ENCODE measurements around the gene ANKRD28. TPM values are rescaled to one million over a fixed set of nuclear protein-coding genes. Genes with fewer than 3 reads are reported as not detected.

ANKRD28 gene
- total RNA-seq, 6 experiments from 2014 or later: 16.4 to 32.2 (median 25.7) TPM

- WGBS (ENCODE audit: insufficient coverage, low coverage, low lambda C conversion rate, missing lambda C conversion rate): 90% methylated on average over 5 of the region's 7 CpGs
- DNase-seq (no peak), ATAC-seq (no peak)
- TF ChIP-seq POLR2A (IDR thresholded peaks at IDR 0.05): no peak
- TF ChIP-seq CTCF (IDR thresholded peaks at IDR 0.05): no peak
- intact Hi-C loops (cut with DNase I): no loop called here
- Histone ChIP-seq H3K27me3 (no peaks in the 10 kb centered on the region), H3K9me3 (no peaks in the 10 kb centered on the region), H3K4me1 (peaks cover 0 to 4% (median 0%) of the 10 kb centered on the region in 4 donors), H3K4me3 (no peak overlapping the region), H3K27ac (no peak overlapping the region), H3K36me3 (no peaks in the 10 kb centered on the region)
Measured at GRCh38 chr3:15823092-15823491, 25.3 kb upstream of the ANKRD28 start.

DNA sequence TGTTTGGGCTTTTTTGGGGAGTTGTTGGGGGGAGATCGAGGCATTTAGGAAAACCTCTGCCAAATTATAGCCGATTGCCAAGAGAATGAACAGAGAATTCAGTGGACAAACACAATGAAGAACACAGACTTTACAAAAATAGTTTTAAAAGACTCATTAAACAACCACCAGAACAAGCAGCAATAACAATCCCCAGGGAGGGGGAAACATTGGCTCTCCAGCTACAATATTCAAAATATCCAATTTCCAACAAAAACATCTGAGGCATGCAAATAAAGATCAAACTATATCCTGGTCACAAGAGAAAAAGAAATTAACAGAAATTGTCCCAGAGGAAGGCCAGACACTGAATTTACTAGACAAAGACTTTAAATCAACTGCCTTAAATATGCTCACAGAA is 24.5 kb upstream of the ANKRD28 start:
- DNase-seq: no peak
- Histone ChIP-seq H3K36me3 (no peaks in the 10 kb centered on the region), H3K4me3 (no peak overlapping the region), H3K9me3 (no peaks in the 10 kb centered on the region), H3K27me3 (no peaks in the 10 kb centered on the region), H3K27ac (no peak overlapping the region), H3K4me1 (peaks cover 0 to 1% (median 0%) of the 10 kb centered on the region in 4 donors)
- intact Hi-C loops (cut with DNase I): no loop called here
- TF ChIP-seq POLR2A (IDR thresholded peaks at IDR 0.05): no peak
- WGBS (ENCODE audit: insufficient coverage, low coverage, low lambda C conversion rate, missing lambda C conversion rate): 87% methylated on average over 2 of the region's 2 CpGs
- ATAC-seq: no peak

DNA sequence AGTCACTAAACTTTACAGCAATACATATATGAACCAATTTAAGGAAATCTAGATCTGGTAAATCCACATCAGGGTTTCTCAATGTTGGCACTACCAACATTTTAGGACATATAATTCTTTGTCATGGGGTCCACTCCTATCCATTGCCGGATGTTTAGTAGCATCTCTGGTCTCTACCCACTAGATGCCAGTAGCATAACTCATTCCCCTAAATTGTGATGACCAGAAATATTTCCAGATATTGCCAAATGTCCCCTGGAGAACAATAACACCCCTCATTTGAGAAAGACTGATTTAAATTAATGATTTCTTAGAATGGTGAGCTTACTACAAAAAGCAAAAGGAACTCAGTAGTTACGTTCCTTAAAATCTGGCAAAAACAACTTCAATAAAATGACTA is 23.1 kb upstream of the ANKRD28 start:
- no peak for TF ChIP-seq CTCF (IDR thresholded peaks at IDR 0.05)
- no peak for TF ChIP-seq POLR2A (IDR thresholded peaks at IDR 0.05)
- H3K4me1 ChIP-seq: peaks cover 0 to 11% (median under 1%) of the 10 kb centered on the region in 4 donors
- H3K9me3 ChIP-seq: no peaks in the 10 kb centered on the region
- no peak overlapping the region for H3K4me3 ChIP-seq
- H3K27me3 ChIP-seq: no peaks in the 10 kb centered on the region
- no peaks in the 10 kb centered on the region for H3K36me3 ChIP-seq
- H3K27ac ChIP-seq: no peak overlapping the region
- intact Hi-C loops (cut with DNase I): no loop called here
- DNase-seq: no peak
- ATAC-seq: no peak
- WGBS (ENCODE audit: insufficient coverage, low coverage, low lambda C conversion rate, missing lambda C conversion rate): 77% methylated on average over 2 of the region's 2 CpGs

DNA sequence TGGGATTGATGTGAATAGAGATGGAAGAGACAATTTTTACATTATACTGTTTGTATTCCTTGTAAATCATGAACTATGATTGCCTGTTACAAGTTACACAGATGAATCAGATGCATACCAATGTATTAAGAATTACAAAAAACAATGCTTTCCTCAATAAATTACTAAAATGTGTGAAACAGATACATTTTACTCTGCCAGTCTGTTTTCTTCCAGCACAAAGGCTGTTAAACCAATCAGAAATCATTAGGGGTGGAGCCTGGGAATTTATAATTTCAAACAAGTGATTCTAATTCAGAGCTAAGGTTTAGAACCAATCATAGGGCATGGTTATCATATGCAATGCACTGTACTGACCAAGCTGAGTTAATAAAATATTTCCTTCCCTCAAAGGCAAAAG is 21.8 kb upstream of the ANKRD28 start:
- intact Hi-C loops (cut with DNase I): no loop called here
- ATAC-seq (no peak), DNase-seq (no peak)
- Histone ChIP-seq H3K4me3 (no peak overlapping the region), H3K9me3 (no peaks in the 10 kb centered on the region), H3K27ac (no peak overlapping the region), H3K36me3 (no peaks in the 10 kb centered on the region), H3K4me1 (peaks cover 0 to 12% (median 2%) of the 10 kb centered on the region in 4 donors), H3K27me3 (no peaks in the 10 kb centered on the region)
- no peak for TF ChIP-seq CTCF (IDR thresholded peaks at IDR 0.05)
- no peak for TF ChIP-seq POLR2A (IDR thresholded peaks at IDR 0.05)

DNA sequence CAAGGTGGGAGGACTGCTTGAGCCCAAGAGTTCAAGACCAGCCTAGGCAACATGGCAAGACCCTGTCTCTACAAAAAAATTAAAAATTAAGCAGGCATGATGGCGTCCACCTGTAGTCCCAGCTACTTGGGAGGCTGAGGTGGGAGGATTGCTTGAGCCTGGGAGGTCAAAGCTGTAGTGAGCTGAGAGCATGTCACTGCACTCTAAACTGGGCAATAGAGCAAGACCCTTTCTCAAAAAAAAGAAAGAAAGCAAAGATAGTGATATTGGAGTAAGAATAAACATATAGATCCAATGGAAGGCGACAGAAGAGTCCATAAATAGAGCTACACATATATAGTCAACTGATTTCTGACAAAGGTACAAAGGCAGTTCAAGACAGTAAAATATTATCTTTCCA is 21.3 kb upstream of the ANKRD28 start:
- Histone ChIP-seq H3K36me3 (no peaks in the 10 kb centered on the region), H3K4me1 (peaks cover 0 to 12% (median 2%) of the 10 kb centered on the region in 4 donors), H3K4me3 (no peak overlapping the region), H3K9me3 (no peaks in the 10 kb centered on the region), H3K27ac (no peak overlapping the region), H3K27me3 (no peaks in the 10 kb centered on the region)
- DNase-seq (no peak), ATAC-seq (no peak)
- TF ChIP-seq CTCF (IDR thresholded peaks at IDR 0.05): no peak
- 96% methylated on average over 2 of the region's 2 CpGs for WGBS (ENCODE audit: insufficient coverage, low coverage, low lambda C conversion rate, missing lambda C conversion rate)
- intact Hi-C loops (cut with DNase I): no loop called here
